ENCODE data around the gene BMF.
"Not testable (repeated sequence)": the region's sequence is repeated elsewhere in the genome, so short reads cannot be mapped to it uniquely, and the experiment has no call there.

- TF ChIP-seq, protein P1, sequence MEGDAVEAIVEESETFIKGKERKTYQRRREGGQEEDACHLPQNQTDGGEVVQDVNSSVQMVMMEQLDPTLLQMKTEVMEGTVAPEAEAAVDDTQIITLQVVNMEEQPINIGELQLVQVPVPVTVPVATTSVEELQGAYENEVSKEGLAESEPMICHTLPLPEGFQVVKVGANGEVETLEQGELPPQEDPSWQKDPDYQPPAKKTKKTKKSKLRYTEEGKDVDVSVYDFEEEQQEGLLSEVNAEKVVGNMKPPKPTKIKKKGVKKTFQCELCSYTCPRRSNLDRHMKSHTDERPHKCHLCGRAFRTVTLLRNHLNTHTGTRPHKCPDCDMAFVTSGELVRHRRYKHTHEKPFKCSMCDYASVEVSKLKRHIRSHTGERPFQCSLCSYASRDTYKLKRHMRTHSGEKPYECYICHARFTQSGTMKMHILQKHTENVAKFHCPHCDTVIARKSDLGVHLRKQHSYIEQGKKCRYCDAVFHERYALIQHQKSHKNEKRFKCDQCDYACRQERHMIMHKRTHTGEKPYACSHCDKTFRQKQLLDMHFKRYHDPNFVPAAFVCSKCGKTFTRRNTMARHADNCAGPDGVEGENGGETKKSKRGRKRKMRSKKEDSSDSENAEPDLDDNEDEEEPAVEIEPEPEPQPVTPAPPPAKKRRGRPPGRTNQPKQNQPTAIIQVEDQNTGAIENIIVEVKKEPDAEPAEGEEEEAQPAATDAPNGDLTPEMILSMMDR (IDR thresholded peaks at IDR 0.05): not testable (repeated sequence)
- not testable (repeated sequence) for TF ChIP-seq POLR2A (IDR thresholded peaks at IDR 0.05)
These were observed 34.8 kb downstream of the BMF start for GRCh38 chr15:40073716-40074490.

Measured in testis (tissue), 2 donors.